Gastroesophageal sphincter (tissue), 4 donors: ENCODE measurements around the gene AGER. TPM values are rescaled to one million over a fixed set of nuclear protein-coding genes. Genes with fewer than 3 reads are reported as not detected.

ENCODE experiments used
- ATAC-seq: fragments of 150-250 bp; one replicate; pipeline ENCODE4 v1.9.1; 2016; ENCODE audit warnings: mild to moderate bottlenecking, moderate library complexity
- H3K27ac ChIP-seq, 4 donors: fragments of 200-600 bp; sonication (generic) in 3 of 4; 1 replicate in 3 of 4; 2 replicates in 1 of 4; pipeline ENCODE4 v1.5.1; 2016 to 2019
- H3K27me3 ChIP-seq: fragments of 200-600 bp; sonication (generic); one replicate; pipeline ENCODE4 v1.5.1; 2019
- H3K36me3 ChIP-seq, 2 donors: fragments of 200-600 bp; sonication (generic); one replicate each; pipeline ENCODE4 v1.5.1; 2019; ENCODE audit warnings: control low read depth in 1 of 2
- H3K4me1 ChIP-seq, 3 donors: fragments of 200-600 bp; sonication (generic); 1 replicate in 2 of 3; 2 replicates in 1 of 3; pipeline ENCODE4 v1.5.1; 2016 to 2019; ENCODE audit warnings: control low read depth in 2 of 3
- H3K4me3 ChIP-seq, 2 donors: fragments of 200-600 bp; sonication (generic); one replicate each; pipeline ENCODE4 v1.5.1; 2019; ENCODE audit warnings: mild to moderate bottlenecking in 1 of 2, moderate library complexity in 1 of 2
- H3K9me3 ChIP-seq, 3 donors: fragments of 200-600 bp; sonication (generic); one replicate each; pipeline ENCODE4 v1.5.1; 2017 to 2019; ENCODE audit warnings: control low read depth in 2 of 3
- EP300 ChIP-seq: sonication (generic); formaldehyde crosslinking; IDR thresholded peaks from one replicate; pipeline ENCODE4 v1.6.1; 2017; ENCODE audit warnings: antibody characterized with exemption, mild to moderate bottlenecking
- POLR2A ChIP-seq, 2 donors: fragments of 450-650 bp; IDR thresholded peaks; one replicate each; pipeline ENCODE4 v1.6.1; 2017; ENCODE audit warnings: antibody characterized with exemption in 2 of 2, mild to moderate bottlenecking in 2 of 2, moderate library complexity in 1 of 2
- POLR2AphosphoS5 ChIP-seq: sonication (generic); formaldehyde crosslinking; IDR thresholded peaks from one replicate; pipeline ENCODE4 v1.6.1; 2017; ENCODE audit warnings: antibody characterized with exemption
- WGBS, 2 donors: methylation state at CpG; one replicate each; pipeline ENCODE4 v1.1.5; 2018; ENCODE audit warnings: low coverage in 1 of 2; 5-methylcytosine and 5-hydroxymethylcytosine counted together
- total RNA-seq, 4 donors: library from RNA; depleted of rRNA; stranded (reverse); fragments of >200 nt; gene quantifications; one replicate each; pipeline ENCODE4 v1.1.0, GENCODE V29; 2016
- TF ChIP-seq, protein P1 (sequence below), 4 experiments: fragments of 200-600 bp in 2 of 4; fragments of 450-650 bp in 2 of 4; sonication (generic) in 1 of 4; IDR thresholded peaks; one replicate each; pipeline ENCODE4 v1.5.1; 2017 to 2019; ENCODE audit warnings: antibody characterized with exemption in 4 of 4, mild to moderate bottlenecking in 2 of 4, moderate library complexity in 2 of 4

Gene AGER
- total RNA-seq, 4 donors from 2014 or later: 1.4 to 2.3 (median 1.6) TPM

DNA sequence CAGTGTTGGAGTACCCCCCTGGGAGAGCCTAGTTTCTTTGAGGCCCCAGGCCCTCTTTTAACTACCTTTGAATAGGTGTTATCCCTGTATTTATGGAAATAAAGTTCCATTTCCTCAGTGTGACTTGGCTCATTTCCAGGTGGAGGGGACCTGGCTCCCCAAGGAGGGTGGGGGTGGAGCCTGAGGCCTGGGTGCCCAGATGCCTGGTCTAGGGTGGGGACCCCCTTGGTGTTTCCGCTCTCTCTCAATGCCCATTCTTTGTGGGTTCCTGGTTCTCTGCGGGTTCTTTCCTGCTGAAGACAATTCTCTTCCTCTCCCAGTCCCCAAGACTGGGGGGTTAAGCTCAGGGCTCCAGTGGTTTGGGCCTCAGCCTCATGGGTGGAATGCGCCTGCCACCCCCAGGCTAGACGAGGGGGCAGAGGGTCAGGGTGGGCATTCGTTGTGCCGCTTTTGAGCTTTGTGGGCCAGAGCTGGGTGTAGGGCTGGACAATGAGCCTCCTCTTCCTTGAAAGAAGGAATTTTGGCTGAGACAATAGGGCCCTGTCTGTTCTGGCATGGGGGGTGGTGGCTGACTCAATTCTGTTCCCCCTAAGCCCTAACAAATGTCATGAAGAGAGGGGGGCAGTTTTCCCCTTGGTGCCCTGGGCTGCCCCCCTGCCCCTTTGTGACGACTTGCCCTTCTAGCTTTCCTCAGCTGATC, 20.3 kb downstream of the AGER start:
- Histone ChIP-seq H3K36me3 (peaks cover 0 to 96% of the 10 kb centered on the region in 2 donors), H3K4me1 (peaks cover 0 to 18% (median 0%) of the 10 kb centered on the region in 3 donors), H3K4me3 (no peak overlapping the region), H3K27ac (peak overlapping the region in 3 of 4 donors; percentile 60 to 74 (median 64)), H3K9me3 (no peaks in the 10 kb centered on the region), H3K27me3 (no peaks in the 10 kb centered on the region)
- WGBS, 2 donors: no CpG with 5 or more reads among the region's 7 CpGs
- TF ChIP-seq EP300: no peak
- TF ChIP-seq, protein P1, sequence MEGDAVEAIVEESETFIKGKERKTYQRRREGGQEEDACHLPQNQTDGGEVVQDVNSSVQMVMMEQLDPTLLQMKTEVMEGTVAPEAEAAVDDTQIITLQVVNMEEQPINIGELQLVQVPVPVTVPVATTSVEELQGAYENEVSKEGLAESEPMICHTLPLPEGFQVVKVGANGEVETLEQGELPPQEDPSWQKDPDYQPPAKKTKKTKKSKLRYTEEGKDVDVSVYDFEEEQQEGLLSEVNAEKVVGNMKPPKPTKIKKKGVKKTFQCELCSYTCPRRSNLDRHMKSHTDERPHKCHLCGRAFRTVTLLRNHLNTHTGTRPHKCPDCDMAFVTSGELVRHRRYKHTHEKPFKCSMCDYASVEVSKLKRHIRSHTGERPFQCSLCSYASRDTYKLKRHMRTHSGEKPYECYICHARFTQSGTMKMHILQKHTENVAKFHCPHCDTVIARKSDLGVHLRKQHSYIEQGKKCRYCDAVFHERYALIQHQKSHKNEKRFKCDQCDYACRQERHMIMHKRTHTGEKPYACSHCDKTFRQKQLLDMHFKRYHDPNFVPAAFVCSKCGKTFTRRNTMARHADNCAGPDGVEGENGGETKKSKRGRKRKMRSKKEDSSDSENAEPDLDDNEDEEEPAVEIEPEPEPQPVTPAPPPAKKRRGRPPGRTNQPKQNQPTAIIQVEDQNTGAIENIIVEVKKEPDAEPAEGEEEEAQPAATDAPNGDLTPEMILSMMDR (IDR thresholded peaks at IDR 0.05): peak in 1 of 4 experiments; percentile 15
- ATAC-seq: peak; percentile 46

DNA sequence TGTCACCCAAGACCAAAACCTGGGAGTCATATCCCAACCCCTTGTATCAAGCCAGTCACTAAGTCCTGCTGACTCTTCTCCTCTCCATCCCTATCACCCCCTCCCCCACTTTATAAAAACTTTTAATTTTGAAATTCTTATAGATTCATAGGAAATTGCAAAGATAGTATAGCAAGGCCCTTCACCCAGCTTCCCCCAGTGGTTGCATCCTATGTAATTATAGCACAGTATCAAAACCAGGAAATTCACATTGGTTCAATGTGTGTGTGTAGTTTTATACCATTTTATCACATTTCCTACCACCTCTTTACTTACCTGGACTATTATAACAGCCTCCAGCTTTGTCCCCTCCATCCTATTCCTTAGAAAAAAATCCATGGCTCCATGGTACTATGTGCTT, 26.0 kb downstream of the AGER start:
- Histone ChIP-seq H3K27ac (no peak overlapping the region), H3K9me3 (no peaks in the 10 kb centered on the region), H3K4me1 (peaks cover 0 to 35% (median 10%) of the 10 kb centered on the region in 3 donors), H3K4me3 (no peak overlapping the region), H3K27me3 (no peaks in the 10 kb centered on the region), H3K36me3 (peaks cover 0 to 72% of the 10 kb centered on the region in 2 donors)
- TF ChIP-seq POLR2A (IDR thresholded peaks at IDR 0.05): no peak
- TF ChIP-seq POLR2AphosphoS5: no peak
- TF ChIP-seq, protein P1 (IDR thresholded peaks at IDR 0.05): no peak
- no peak for TF ChIP-seq EP300
- no peak for ATAC-seq

- Histone ChIP-seq H3K4me1 (peaks cover 4 to 42% (median 17%) of the 10 kb centered on the region in 3 donors), H3K9me3 (no peaks in the 10 kb centered on the region), H3K36me3 (peaks cover 0 to 60% of the 10 kb centered on the region in 2 donors), H3K4me3 (no peak overlapping the region), H3K27me3 (no peaks in the 10 kb centered on the region), H3K27ac (no peak overlapping the region)
- 80 to 92% methylated on average over 6 to 9 of the region's 9 CpGs for WGBS, 2 donors
- no peak for ATAC-seq
- TF ChIP-seq POLR2A (IDR thresholded peaks at IDR 0.05) (no peak), EP300 (no peak), POLR2AphosphoS5 (no peak)
- TF ChIP-seq, protein P1 (IDR thresholded peaks at IDR 0.05): no peak
Observed at GRCh38 chr6:32156891-32157290, 27.2 kb downstream of the AGER start.

DNA sequence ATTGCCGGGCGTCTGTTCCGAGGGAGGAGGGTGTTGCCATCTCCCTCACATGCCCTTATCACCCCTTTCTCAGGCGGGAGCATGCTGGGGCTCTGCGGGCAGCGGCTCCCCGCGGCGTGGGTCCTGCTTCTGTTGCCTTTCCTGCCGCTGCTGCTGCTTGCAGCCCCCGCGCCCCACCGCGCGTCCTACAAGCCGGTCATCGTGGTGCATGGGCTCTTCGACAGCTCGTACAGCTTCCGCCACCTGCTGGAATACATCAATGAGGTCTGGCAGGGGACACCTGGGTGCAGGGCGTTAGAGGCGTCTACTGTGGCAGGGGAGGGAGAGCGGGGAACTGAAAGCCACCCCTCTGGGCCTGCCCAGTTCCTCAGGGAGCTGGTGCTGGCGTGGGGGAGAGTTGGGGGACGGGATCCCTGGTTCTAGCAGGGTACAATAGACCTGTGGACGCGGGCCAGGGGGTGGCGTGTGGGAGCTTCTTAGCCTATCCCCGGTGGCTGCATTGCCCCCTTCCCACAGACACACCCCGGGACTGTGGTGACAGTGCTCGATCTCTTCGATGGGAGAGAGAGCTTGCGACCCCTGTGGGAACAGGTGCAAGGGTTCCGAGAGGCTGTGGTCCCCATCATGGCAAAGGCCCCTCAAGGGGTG, 29.4 kb downstream of the AGER start:
- ATAC-seq: peak; percentile 63
- H3K27me3 ChIP-seq: no peaks in the 10 kb centered on the region

More for the DNA sequence above, 29.4 kb downstream of the AGER start:
- Histone ChIP-seq H3K9me3 (no peaks in the 10 kb centered on the region), H3K27ac (peak overlapping the region; percentile 77 to 95 (median 94)), H3K4me3 (peak overlapping the region; percentile 65 to 68), H3K4me1 (peaks cover 4 to 63% (median 24%) of the 10 kb centered on the region in 3 donors), H3K36me3 (peaks cover 0 to 39% of the 10 kb centered on the region in 2 donors)
- TF ChIP-seq EP300 (no peak), POLR2A (IDR thresholded peaks at IDR 0.05) (no peak)
- TF ChIP-seq, protein P1 (IDR thresholded peaks at IDR 0.05): peak in 3 of 4 experiments; percentile 65 to 76 (median 73)
- 0 to 1% methylated on average over 9 to 11 of the region's 34 CpGs for WGBS, 2 donors
